Measurements from ENCODE around the gene C17orf78.

DNA sequence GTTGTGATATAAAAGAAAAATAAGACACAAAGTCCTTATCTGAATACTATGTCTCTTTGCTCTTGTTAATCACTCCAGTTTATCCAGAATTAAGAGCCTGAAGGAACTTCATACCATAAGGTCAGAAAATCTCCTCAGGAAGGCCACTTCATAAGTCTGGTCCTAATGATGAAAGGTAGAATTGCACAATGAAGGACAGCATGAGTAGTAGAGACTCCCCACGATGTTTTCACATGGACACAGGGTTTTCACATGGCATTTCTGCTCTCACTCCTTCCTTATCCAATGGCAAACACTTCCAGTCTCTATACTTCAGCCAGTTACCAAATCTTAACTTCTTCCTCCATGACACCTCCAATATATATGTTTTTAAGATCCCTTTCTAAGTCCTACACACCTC is 10.2 kb upstream of the C17orf78 start:
- no peak for TF ChIP-seq CTCF (IDR thresholded peaks at IDR 0.05)
- no peak for TF ChIP-seq POLR2A (IDR thresholded peaks at IDR 0.05)
- no peak for TF ChIP-seq EP300 (IDR thresholded peaks at IDR 0.05)

All from ovary (tissue), 3 donors.